Medulla oblongata (tissue), 1 donor: ENCODE measurements around the gene TEPSIN.

Experiments used
- DNase-seq: peaks from one replicate; pipeline ENCODE4 v3.0.0-alpha.2; 2015; ENCODE audit errors: extremely low spot score

The TEPSIN gene

GRCh38 chr17:81197831-81198490, 40.9 kb downstream of the TEPSIN start:
- DNase-seq, result no peak

GRCh38 chr17:81197409-81197795, 41.5 kb downstream of the TEPSIN start:
- DNase-seq, result no peak

GRCh38 chr17:81196505-81197408, 42.1 kb downstream of the TEPSIN start:
- DNase-seq, result no peak

- no peak for DNase-seq
Observed at GRCh38 chr17:81195941-81196495, 42.8 kb downstream of the TEPSIN start.

- DNase-seq, result no peak
Observed at GRCh38 chr17:81194941-81195901, 43.6 kb downstream of the TEPSIN start.

GRCh38 chr17:81194225-81194760, 44.6 kb downstream of the TEPSIN start:
- no peak for DNase-seq

- DNase-seq, result no peak
Observed at GRCh38 chr17:81193470-81194224, 45.2 kb downstream of the TEPSIN start.

GRCh38 chr17:81193051-81193410, 45.8 kb downstream of the TEPSIN start:
- DNase-seq, result no peak

- DNase-seq, result no peak
Observed at GRCh38 chr17:81192386-81193050, 46.3 kb downstream of the TEPSIN start.

GRCh38 chr17:81191646-81192045, 47.2 kb downstream of the TEPSIN start:
- no peak for DNase-seq

- no peak for DNase-seq
Observed at GRCh38 chr17:81191116-81191515, 47.7 kb downstream of the TEPSIN start.

- no peak for DNase-seq
Observed at GRCh38 chr17:81190591-81190990, 48.3 kb downstream of the TEPSIN start.

GRCh38 chr17:81189670-81190530, 49.0 kb downstream of the TEPSIN start:
- peak; percentile 14 for DNase-seq

GRCh38 chr17:81189016-81189415, 49.8 kb downstream of the TEPSIN start:
- DNase-seq, result no peak

- DNase-seq, result no peak
Observed at GRCh38 chr17:81188491-81188840, 50.4 kb downstream of the TEPSIN start.

- no peak for DNase-seq
Observed at GRCh38 chr17:81187586-81188490, 51.0 kb downstream of the TEPSIN start.

- DNase-seq, result no peak
Observed at GRCh38 chr17:81187120-81187519, 51.7 kb downstream of the TEPSIN start.

GRCh38 chr17:81186203-81186602, 52.7 kb downstream of the TEPSIN start:
- DNase-seq, result no peak
